ENCODE data around the gene PIN1. TPM values are rescaled to one million over a fixed set of nuclear protein-coding genes. Genes with fewer than 3 reads are reported as not detected.

The PIN1 gene
- total and polyA plus RNA-seq, 2 of the 8 experiments (the other 6 are each of a cell fraction or from before 2014, with no cell fraction given): 78.3 to 90.8 TPM

DNA sequence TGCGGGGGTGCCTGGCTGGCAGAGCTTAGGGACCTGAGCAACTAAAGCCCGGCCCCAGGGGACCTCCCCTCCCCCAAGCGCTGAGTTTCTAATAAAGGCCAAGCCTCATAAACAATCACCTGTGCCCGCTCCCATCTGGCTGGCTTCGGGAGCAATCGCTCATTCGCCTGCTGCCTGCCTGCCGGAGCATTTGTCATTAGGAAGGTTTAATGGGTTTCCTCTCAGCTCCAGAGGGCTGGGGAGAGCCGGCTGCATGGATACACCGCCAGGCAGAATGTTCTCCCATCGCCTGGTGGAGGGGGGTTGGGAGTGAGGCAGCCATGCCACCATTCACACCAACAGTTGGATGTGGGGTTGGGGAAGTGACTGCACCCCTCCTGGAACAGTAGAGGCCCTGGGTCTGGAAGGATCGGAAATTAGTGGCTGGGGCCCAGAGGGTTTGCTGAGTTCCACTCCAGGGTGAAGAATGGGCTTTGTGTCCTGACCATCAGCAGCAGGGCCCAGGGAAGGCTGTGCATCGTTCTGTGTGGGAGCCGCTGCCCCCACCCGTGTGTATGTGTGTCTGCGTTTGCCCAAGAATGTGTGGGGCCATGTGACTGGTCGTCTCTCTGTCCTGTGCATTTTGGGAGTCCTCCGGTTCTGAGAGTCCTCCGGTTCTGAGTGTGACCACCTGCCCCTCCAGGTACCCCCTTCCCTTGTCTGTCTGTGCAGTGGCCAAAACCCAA, 15.3 kb downstream of the PIN1 start:
- peak overlapping the region; percentile 65 for H3K4ac ChIP-seq (replicated peaks; ENCODE audit: insufficient read length, low read depth, low read length)
- H4K91ac ChIP-seq (replicated peaks; ENCODE audit: insufficient read length, low read length): no peak overlapping the region
- ChIA-PET POLR2A (ENCODE audit: partially characterized antibody) (interaction anchor here (0.5 to 1.0 kb wide), 5 partner anchors 12 to 706 kb away, joined by 3 to 5 read pairs (median 3); partner anchors contain the start of gene PIN1), CTCF (ENCODE audit: partially characterized antibody) (interaction anchor here (1.1 to 1.7 kb wide), 3 partner anchors 54 to 150 kb away, joined by 3 to 5 read pairs (median 3); no protein-coding TSS in a partner anchor)
- no peak overlapping the region for H3K18ac ChIP-seq (ENCODE audit: extremely low read depth, low read length)
- H3K23ac ChIP-seq (ENCODE audit: insufficient read length): no peak overlapping the region
- no peak overlapping the region for H2BK12ac ChIP-seq (ENCODE audit: low read depth, low read length)
- H3K9me3 ChIP-seq (ENCODE audit: insufficient read depth in 2 of 2, low read depth in 1 of 2, low read length in 1 of 2): no peaks in the 10 kb centered on the region
- no peak overlapping the region for H3K27ac ChIP-seq (ENCODE audit: low read depth, low read length)
- H3K4me1 ChIP-seq (replicated peaks in 1 of 4; ENCODE audit: control insufficient read depth in 3 of 4, insufficient read depth in 4 of 4, low read length in 3 of 4): peaks cover 0 to 16% (median 9%) of the 10 kb centered on the region in 4 experiments; a peak in 6 of 7 replicates
- H3K4me2 ChIP-seq (ENCODE audit: insufficient read depth in 1 of 2, low read depth in 2 of 2, low read length in 2 of 2): no peak overlapping the region; a peak in 1 of 4 replicates
- H3K79me2 ChIP-seq (ENCODE audit: control insufficient read depth in 1 of 2, insufficient read depth in 2 of 2, low read length in 2 of 2): no peaks in the 10 kb centered on the region
- 83% methylated on average over 19 of the region's 19 CpGs; no CpG with 5 or more reads in 1 of the 2 experiments for WGBS, 2 experiments (ENCODE audit: extremely low coverage in 1 of 2, insufficient coverage in 1 of 2, insufficient read length in 1 of 2, insufficient replicate concordance in 2 of 2, low coverage in 1 of 2, low lambda C conversion rate in 2 of 2, missing lambda C conversion rate in 1 of 2)
- no peak overlapping the region for H2AK5ac ChIP-seq (ENCODE audit: low read depth, low read length)
- peak overlapping the region; percentile 18; the same call in 1 of the 2 replicates for H4K8ac ChIP-seq (ENCODE audit: extremely low read depth, insufficient read depth, low read length)
- no peak overlapping the region for H3K14ac ChIP-seq (ENCODE audit: insufficient read length)
- no peak overlapping the region for H3K9ac ChIP-seq (replicated peaks in 1 of 4; ENCODE audit: extremely low read depth in 1 of 4, low read depth in 3 of 4, low read length in 3 of 4)
- no peak overlapping the region for H2BK15ac ChIP-seq (ENCODE audit: low read length)
- no peaks in the 10 kb centered on the region for H3K27me3 ChIP-seq (replicated peaks in 1 of 4; ENCODE audit: control insufficient read depth in 3 of 4, extremely low read depth in 1 of 4, insufficient read depth in 3 of 4, low read length in 3 of 4)
- H2BK5ac ChIP-seq (ENCODE audit: low read depth, low read length): no peak overlapping the region
- H2BK120ac ChIP-seq (replicated peaks; ENCODE audit: low read depth, low read length): no peak overlapping the region
- no peak overlapping the region for H2BK20ac ChIP-seq (ENCODE audit: low read length)
- H3K4me3 ChIP-seq (ENCODE audit: extremely low read depth in 1 of 4, insufficient read depth in 2 of 4, low read depth in 3 of 4, low read length in 4 of 4): no peak overlapping the region
- no peaks in the 10 kb centered on the region for H3K23me2 ChIP-seq (ENCODE audit: low read depth, low read length)
- no peak overlapping the region for H3K56ac ChIP-seq (replicated peaks; ENCODE audit: insufficient read length, low read depth, low read length)
- no peak for DNase-seq (ENCODE audit: low read depth in 1 of 2, low spot score in 2 of 2)
- FAIRE-seq: no peak
- H3K36me3 ChIP-seq (ENCODE audit: control insufficient read depth in 2 of 4, insufficient read depth in 4 of 4, low read length in 3 of 4): peaks cover 0 to 8% (median 0%) of the 10 kb centered on the region in 4 experiments; a peak in 3 of 8 replicates
- H2AFZ ChIP-seq (ENCODE audit: low read length): no peak overlapping the region
- no peak overlapping the region for H4K5ac ChIP-seq (ENCODE audit: insufficient read length, low read depth, low read length)
- no peaks in the 10 kb centered on the region; the same call in 1 of the 2 replicates for H3K79me1 ChIP-seq (ENCODE audit: low read depth, low read length)
- peaks cover 14 to 23% of the 10 kb centered on the region in 2 experiments for H4K20me1 ChIP-seq (replicated peaks in 1 of 2; ENCODE audit: control insufficient read depth in 1 of 2, insufficient read depth in 2 of 2, low read length in 2 of 2)
- TF ChIP-seq, protein P1, sequence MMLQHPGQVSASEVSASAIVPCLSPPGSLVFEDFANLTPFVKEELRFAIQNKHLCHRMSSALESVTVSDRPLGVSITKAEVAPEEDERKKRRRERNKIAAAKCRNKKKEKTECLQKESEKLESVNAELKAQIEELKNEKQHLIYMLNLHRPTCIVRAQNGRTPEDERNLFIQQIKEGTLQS (IDR thresholded peaks at IDR 0.05; ENCODE audit: insufficient read depth, low read depth, low read length): no peak
- no peak for TF ChIP-seq BCL11A (IDR thresholded peaks at IDR 0.05; ENCODE audit: low read depth in 2 of 2, low read length in 2 of 2)
- TF ChIP-seq PHF8 (conservative IDR thresholded peaks at IDR 0.05; ENCODE audit: low read depth, low read length): no peak
- no peak for TF ChIP-seq SAP30 (IDR thresholded peaks at IDR 0.05; ENCODE audit: insufficient read depth, insufficient replicate concordance, low read length)
- TF ChIP-seq ASH2L (IDR thresholded peaks at IDR 0.05; ENCODE audit: low read length): no peak
- TF ChIP-seq SP2 (IDR thresholded peaks at IDR 0.05; ENCODE audit: low read length): no peak
- TF ChIP-seq NRF1 (IDR thresholded peaks at IDR 0.05; ENCODE audit: low read depth, low read length): no peak
- no peak for TF ChIP-seq CTBP2 (IDR thresholded peaks at IDR 0.05; ENCODE audit: borderline replicate concordance, insufficient read depth, insufficient read length, low read length)
- no peak for TF ChIP-seq MAX (IDR thresholded peaks at IDR 0.05)
- TF ChIP-seq SRF (IDR thresholded peaks at IDR 0.05; ENCODE audit: low read depth, low read length): no peak
- no peak for TF ChIP-seq JUND (IDR thresholded peaks at IDR 0.05; ENCODE audit: low read length)
